B cell (primary cell): Measurements from ENCODE around the gene OSM. TPM values are rescaled to one million over a fixed set of nuclear protein-coding genes. Genes with fewer than 3 reads are reported as not detected.

ENCODE experiments used
- ATAC-seq: fragments of 200-7000 bp; cut with Tn5 transposase; one replicate; pipeline ENCODE4 v1.10.0; 2021; ENCODE audit warnings: low read depth, mild to moderate bottlenecking, moderate number of reproducible peaks, moderate library complexity
- CTCF ChIA-PET: fragments of 350-600 bp; sonication (Branson Sonifier 250); formaldehyde crosslinking; loops from one replicate; lab custom pipeline; 2021; ENCODE audit warnings: antibody characterized with exemption, inconsistent platforms; lab: Charles Lee
- POLR2A ChIA-PET: fragments of 350-600 bp; sonication (Branson Sonifier 250); formaldehyde crosslinking; loops from one replicate; lab custom pipeline; 2021; ENCODE audit warnings: antibody characterized with exemption; lab: Charles Lee
- DNase-seq: peaks from one replicate; pipeline ENCODE4 v3.0.0; 2013
- H2AFZ ChIP-seq: 2 replicates; pipeline ENCODE4 v1.6.1; 2012; ENCODE audit warnings: mild to moderate bottlenecking, low read depth, low read length; ENCODE audit not compliant: insufficient read depth, poor library complexity, severe bottlenecking
- H3K27ac ChIP-seq, 2 donors: 1 replicate in 1 of 2; 2 replicates in 1 of 2; pipeline ENCODE4 v1.5.1; 2012 to 2013; ENCODE audit warnings: low read length in 2 of 2, mild to moderate bottlenecking in 2 of 2, moderate library complexity in 1 of 2
- H3K27me3 ChIP-seq, 4 experiments: fragments of 200-600 bp in 1 of 4; sonication (generic) in 1 of 4; replicated peaks in 1 of 4; 1 replicate in 2 of 4; 2 replicates in 2 of 4; pipeline versions ENCODE4 v1.6.1 to v1.7.0; 2013 to 2016; ENCODE audit warnings: low read length in 3 of 4, mild to moderate bottlenecking in 2 of 4, mixed read lengths in 1 of 4, moderate library complexity in 1 of 4; ENCODE audit not compliant: insufficient read depth in 4 of 4, control insufficient read depth in 3 of 4; ENCODE audit errors: control extremely low read depth in 1 of 4
- H3K36me3 ChIP-seq, 2 experiments: replicated peaks in 1 of 2; 1 replicate in 1 of 2; 2 replicates in 1 of 2; pipeline versions ENCODE4 v1.6.1 to v1.7.1; 2013; ENCODE audit warnings: low read length in 1 of 2; ENCODE audit not compliant: insufficient read depth in 2 of 2, control insufficient read depth in 1 of 2; ENCODE audit errors: control extremely low read depth in 1 of 2, extremely low read depth in 1 of 2
- H3K4me1 ChIP-seq, 2 donors: fragments of 200-600 bp in 1 of 2; sonication (generic) in 1 of 2; 1 replicate in 1 of 2; 2 replicates in 1 of 2; pipeline versions ENCODE4 v1.5.1 to v1.6.1; 2013 to 2017; ENCODE audit warnings: low read length in 2 of 2; ENCODE audit not compliant: control insufficient read depth in 2 of 2, insufficient read depth in 2 of 2
- H3K4me2 ChIP-seq: replicated peaks from 2 replicates; pipeline ENCODE3; 2012; ENCODE audit warnings: mild to moderate bottlenecking, low read depth, low read length; ENCODE audit not compliant: poor library complexity, severe bottlenecking
- H3K4me3 ChIP-seq, 5 experiments: fragments of 200-600 bp in 1 of 5; sonication (generic) in 1 of 5; 1 replicate in 3 of 5; 2 replicates in 2 of 5; pipeline versions ENCODE4 v1.5.1 to v1.7.0; 2011 to 2016; ENCODE audit warnings: low read length in 4 of 5, mild to moderate bottlenecking in 4 of 5, low read depth in 2 of 5, control low read depth in 1 of 5, moderate library complexity in 1 of 5; ENCODE audit not compliant: insufficient read depth in 1 of 5; ENCODE audit errors: control extremely low read depth in 1 of 5, extremely low read depth in 1 of 5
- H3K79me2 ChIP-seq: fragments of 200-600 bp; sonication (generic); one replicate; pipeline ENCODE4 v1.6.0; 2016; ENCODE audit warnings: low read length; ENCODE audit not compliant: control insufficient read depth, insufficient read depth
- H3K9ac ChIP-seq: fragments of 200-600 bp; sonication (generic); 2 replicates; pipeline ENCODE4 v1.6.1; 2017; ENCODE audit warnings: mild to moderate bottlenecking, low read length, moderate library complexity
- H3K9me3 ChIP-seq, 3 donors: one replicate each; pipeline versions ENCODE4 v1.6.1 to v1.7.1; 2013; ENCODE audit warnings: low read length in 2 of 3; ENCODE audit not compliant: control insufficient read depth in 2 of 3, insufficient read depth in 1 of 3; ENCODE audit errors: control extremely low read depth in 1 of 3
- H4K20me1 ChIP-seq: 2 replicates; pipeline ENCODE4 v1.6.0; 2012; ENCODE audit warnings: mild to moderate bottlenecking, low read length; ENCODE audit not compliant: insufficient read depth, control insufficient read depth, poor library complexity, severe bottlenecking
- H3K27ac Mint-ChIP-seq: one replicate; pipeline ENCODE4 v1.8.0; 2021; ENCODE audit warnings: mixed read lengths
- H3K27me3 Mint-ChIP-seq: one replicate; pipeline ENCODE4 v1.8.0; 2021; ENCODE audit warnings: mixed read lengths
- H3K4me1 Mint-ChIP-seq: one replicate; pipeline ENCODE4 v1.8.0; 2021; ENCODE audit warnings: mixed read lengths
- H3K4me3 Mint-ChIP-seq: one replicate; pipeline ENCODE4 v1.8.0; 2021; ENCODE audit warnings: mixed read lengths
- H3K9me3 Mint-ChIP-seq: one replicate; pipeline ENCODE4 v1.8.0; 2022; ENCODE audit warnings: mixed read lengths; ENCODE audit not compliant: insufficient read depth
- CTCF ChIP-seq: fragments of 200-600 bp; IDR thresholded peaks from one replicate; pipeline ENCODE4 v1.8.0; 2022; ENCODE audit warnings: antibody characterized with exemption, mild to moderate bottlenecking
- EZH2 ChIP-seq: IDR thresholded peaks from 2 replicates; pipeline ENCODE4 v1.6.1; 2012; ENCODE audit warnings: borderline replicate concordance, low read depth, mild to moderate bottlenecking, moderate library complexity, low read length; ENCODE audit not compliant: insufficient read depth, poor library complexity, severe bottlenecking
- WGBS: methylation state at CpG from one replicate; pipeline ENCODE4 v1.1.5; 2013; ENCODE audit warnings: missing lambda C conversion rate; ENCODE audit not compliant: insufficient coverage; 5-methylcytosine and 5-hydroxymethylcytosine counted together
- intact Hi-C: fragments of 100-400 bp; cut with micrococcal nuclease; formaldehyde crosslinking; loops from one replicate; pipeline ENCODE4 v1.10.0; 2022
- polyA plus RNA-seq: library from polyadenylated mRNA; depleted of rRNA; stranded (reverse); fragments of >200 nt; gene quantifications from 2 replicates; pipeline ENCODE4 v1.2.3, GENCODE V29; 2012
- total RNA-seq, 2 donors: library from RNA; stranded (reverse); fragments of 120-200 nt in 1 of 2; gene quantifications; 1 replicate in 1 of 2; 2 replicates in 1 of 2; pipeline versions ENCODE4 v1.2.3 to v1.2.4, GENCODE V29; 2013 to 2022

Gene OSM
- total and polyA plus RNA-seq, 2 donors (not counting 1 experiment from before 2014, with no cell fraction given): 1.8 to 12.5 TPM

GRCh38 chr22:30307041-30307574, 40.5 kb upstream of the OSM start:
- TF ChIP-seq CTCF (no peak), EZH2 (no peak)
- ATAC-seq (no peak), DNase-seq (no peak)
- H3K4me1 Mint-ChIP-seq: peaks cover 99% of the 10 kb centered on the region
- no peaks in the 10 kb centered on the region for H3K9me3 Mint-ChIP-seq
- Histone ChIP-seq H4K20me1 (no peaks in the 10 kb centered on the region), H3K9me3 (no peaks in the 10 kb centered on the region), H3K4me2 (peak overlapping the region; percentile 83), H3K36me3 (no peaks in the 10 kb centered on the region), H3K27ac (peak overlapping the region; percentile 73 to 86), H3K27me3 (no peaks in the 10 kb centered on the region), H3K4me3 (peak overlapping the region in 2 of 5 experiments; percentile 43 to 55), H3K79me2 (peaks cover 42% of the 10 kb centered on the region), H2AFZ (peak overlapping the region; percentile 34), H3K4me1 (peaks cover 100% of the 10 kb centered on the region in 2 donors), H3K9ac (peak overlapping the region; percentile 50)
- POLR2A ChIA-PET: interaction anchor here (1.3 to 8.1 kb wide), 2 partner anchors 17 to 19 kb away, joined by 5 to 56 read pairs; partner anchors contain the start of genes CASTOR1 and TBC1D10A
- CTCF ChIA-PET: interaction anchor here (0.7 to 19.2 kb wide), 5 partner anchors 9 to 84 kb away, joined by 3 to 229 read pairs (median 3); partner anchors contain the start of genes CASTOR1 and TBC1D10A
- peak overlapping the region; percentile 89 for H3K27ac Mint-ChIP-seq
- H3K4me3 Mint-ChIP-seq: peak overlapping the region; percentile 80
- H3K27me3 Mint-ChIP-seq: no peaks in the 10 kb centered on the region
- WGBS: 64% methylated on average over 3 of the region's 4 CpGs
- intact Hi-C loops: no loop called here

GRCh38 chr22:30306627-30307011, 40.0 kb upstream of the OSM start:
- Mint-ChIP-seq H3K4me3 (peak overlapping the region; percentile 80), H3K27me3 (no peaks in the 10 kb centered on the region), H3K27ac (peak overlapping the region; percentile 89), H3K4me1 (peaks cover 99% of the 10 kb centered on the region), H3K9me3 (no peaks in the 10 kb centered on the region)
- Histone ChIP-seq H3K36me3 (no peaks in the 10 kb centered on the region), H3K9me3 (no peaks in the 10 kb centered on the region), H3K27me3 (no peaks in the 10 kb centered on the region), H3K79me2 (peaks cover 41% of the 10 kb centered on the region), H4K20me1 (no peaks in the 10 kb centered on the region), H3K27ac (peak overlapping the region; percentile 73 to 86), H3K4me1 (peaks cover 100% of the 10 kb centered on the region in 2 donors), H3K4me2 (peak overlapping the region; percentile 83), H2AFZ (peak overlapping the region; percentile 34), H3K9ac (peak overlapping the region; percentile 50), H3K4me3 (peak overlapping the region; percentile 26 to 55 (median 43))
- ATAC-seq: no peak
- ChIA-PET CTCF (interaction anchor here (0.7 to 19.2 kb wide), 6 partner anchors 10 to 85 kb away, joined by 3 to 229 read pairs (median 3); partner anchors contain the start of genes CASTOR1, RNF215 and TBC1D10A), POLR2A (interaction anchor here (1.3 to 8.1 kb wide), 2 partner anchors 16 to 20 kb away, joined by 5 to 56 read pairs; partner anchors contain the start of genes CASTOR1 and TBC1D10A)
- TF ChIP-seq EZH2 (no peak), CTCF (no peak)
- intact Hi-C loops: no loop called here
- DNase-seq: no peak
- 0% methylated on average over 1 of the region's 1 CpG for WGBS
